Measurements from ENCODE around the gene ADRA1B.

ADRA1B gene

GRCh38 chr5:159976921-159977320 is 60.6 kb downstream of the ADRA1B start:
- no peaks in the 10 kb centered on the region for H3K36me3 ChIP-seq (ENCODE audit: control insufficient read depth, insufficient read depth, low read length)
- H3K4me2 ChIP-seq (ENCODE audit: low read length), result no peak overlapping the region
- H3K9ac ChIP-seq, result no peak overlapping the region
- no peak overlapping the region for H2AFZ ChIP-seq
- TF ChIP-seq, protein P1, sequence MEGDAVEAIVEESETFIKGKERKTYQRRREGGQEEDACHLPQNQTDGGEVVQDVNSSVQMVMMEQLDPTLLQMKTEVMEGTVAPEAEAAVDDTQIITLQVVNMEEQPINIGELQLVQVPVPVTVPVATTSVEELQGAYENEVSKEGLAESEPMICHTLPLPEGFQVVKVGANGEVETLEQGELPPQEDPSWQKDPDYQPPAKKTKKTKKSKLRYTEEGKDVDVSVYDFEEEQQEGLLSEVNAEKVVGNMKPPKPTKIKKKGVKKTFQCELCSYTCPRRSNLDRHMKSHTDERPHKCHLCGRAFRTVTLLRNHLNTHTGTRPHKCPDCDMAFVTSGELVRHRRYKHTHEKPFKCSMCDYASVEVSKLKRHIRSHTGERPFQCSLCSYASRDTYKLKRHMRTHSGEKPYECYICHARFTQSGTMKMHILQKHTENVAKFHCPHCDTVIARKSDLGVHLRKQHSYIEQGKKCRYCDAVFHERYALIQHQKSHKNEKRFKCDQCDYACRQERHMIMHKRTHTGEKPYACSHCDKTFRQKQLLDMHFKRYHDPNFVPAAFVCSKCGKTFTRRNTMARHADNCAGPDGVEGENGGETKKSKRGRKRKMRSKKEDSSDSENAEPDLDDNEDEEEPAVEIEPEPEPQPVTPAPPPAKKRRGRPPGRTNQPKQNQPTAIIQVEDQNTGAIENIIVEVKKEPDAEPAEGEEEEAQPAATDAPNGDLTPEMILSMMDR (IDR thresholded peaks at IDR 0.05), result no peak
- H3K27me3 ChIP-seq (ENCODE audit: control insufficient read depth, insufficient read depth, low read length), result no peaks in the 10 kb centered on the region
- H3K27ac ChIP-seq, result no peak overlapping the region
- no peak overlapping the region for H3K4me3 ChIP-seq (ENCODE audit: low read depth, low read length)
- H3K79me2 ChIP-seq, result no peaks in the 10 kb centered on the region
- no peaks in the 10 kb centered on the region for H3K9me3 ChIP-seq (ENCODE audit: control insufficient read depth, low read length)
- H3K4me1 ChIP-seq, result no peaks in the 10 kb centered on the region

DNA sequence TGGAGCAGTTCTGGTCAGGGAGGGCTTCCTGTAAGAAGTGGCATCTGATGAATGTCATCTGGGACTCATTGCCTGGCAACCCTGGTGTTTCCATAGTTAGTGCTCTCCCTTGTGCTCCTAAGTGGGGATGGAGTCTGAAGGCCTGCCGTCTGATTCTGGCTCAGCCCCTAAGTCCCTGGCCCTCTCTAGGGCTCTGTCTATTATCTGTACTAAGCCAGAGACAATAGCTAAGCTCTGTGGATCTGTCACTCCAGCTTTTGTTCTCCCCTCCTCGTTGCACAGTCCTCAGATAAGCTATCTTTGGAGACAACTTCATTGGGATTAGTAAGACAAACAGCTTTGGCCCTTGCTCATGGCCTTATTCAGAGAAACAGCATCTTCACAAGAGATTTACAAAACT is 62.1 kb downstream of the ADRA1B start:
- TF ChIP-seq, protein P1 (IDR thresholded peaks at IDR 0.05), result no peak
- H3K27ac ChIP-seq, result no peak overlapping the region
- no peak overlapping the region for H3K4me2 ChIP-seq (ENCODE audit: low read length)
- no peaks in the 10 kb centered on the region for H3K79me2 ChIP-seq
- no peaks in the 10 kb centered on the region for H3K9me3 ChIP-seq (ENCODE audit: control insufficient read depth, low read length)
- H2AFZ ChIP-seq, result no peak overlapping the region
- no peaks in the 10 kb centered on the region for H3K36me3 ChIP-seq (ENCODE audit: control insufficient read depth, insufficient read depth, low read length)
- H3K9ac ChIP-seq, result no peak overlapping the region
- no peaks in the 10 kb centered on the region for H3K27me3 ChIP-seq (ENCODE audit: control insufficient read depth, insufficient read depth, low read length)
- no peak overlapping the region for H3K4me3 ChIP-seq (ENCODE audit: low read depth, low read length)
- H3K4me1 ChIP-seq, result no peaks in the 10 kb centered on the region

- Histone ChIP-seq H3K79me2 (no peaks in the 10 kb centered on the region), H3K9me3 (ENCODE audit: control insufficient read depth, low read length) (no peaks in the 10 kb centered on the region), H2AFZ (no peak overlapping the region), H3K27me3 (ENCODE audit: control insufficient read depth, insufficient read depth, low read length) (no peaks in the 10 kb centered on the region), H3K36me3 (ENCODE audit: control insufficient read depth, insufficient read depth, low read length) (no peaks in the 10 kb centered on the region), H3K4me1 (no peaks in the 10 kb centered on the region), H3K27ac (no peak overlapping the region), H3K9ac (no peak overlapping the region), H3K4me3 (ENCODE audit: low read depth, low read length) (no peak overlapping the region), H3K4me2 (ENCODE audit: low read length) (no peak overlapping the region)
- TF ChIP-seq, protein P1 (IDR thresholded peaks at IDR 0.05), result no peak
These were observed 66.3 kb downstream of the ADRA1B start for GRCh38 chr5:159982421-159983173.

DNA sequence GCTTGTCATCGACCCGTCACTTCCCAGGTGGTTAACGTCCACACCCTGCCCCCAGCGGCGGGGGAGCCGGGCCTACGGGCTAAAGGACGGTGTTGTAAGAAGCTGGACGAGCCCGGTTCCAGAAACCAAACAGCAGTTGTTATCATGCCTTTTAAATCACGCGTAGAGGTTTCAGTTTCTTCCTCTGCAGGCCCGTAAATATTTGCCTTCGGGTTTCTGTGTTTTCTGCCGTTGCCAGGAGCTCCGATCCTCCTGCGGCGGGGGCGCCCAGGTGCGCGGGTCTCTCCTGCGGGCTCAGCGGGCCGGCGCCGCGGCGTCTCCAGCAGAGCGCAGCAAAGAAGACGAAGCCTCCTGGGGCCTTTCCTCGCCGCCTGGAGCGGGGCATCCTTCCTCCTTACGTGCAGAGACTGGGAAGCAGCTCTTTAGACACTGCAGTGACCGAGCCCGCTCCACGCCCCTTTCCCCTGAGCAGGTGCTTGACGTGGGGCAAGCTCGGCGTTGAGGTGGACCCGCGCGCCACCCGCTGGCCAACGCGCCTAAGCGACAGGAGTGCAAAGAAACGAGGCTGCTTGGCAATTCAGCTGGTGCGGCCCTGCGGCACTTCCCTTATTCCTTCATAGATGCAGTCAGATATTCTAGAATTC is 70.9 kb downstream of the ADRA1B start:
- H3K36me3 ChIP-seq (ENCODE audit: control insufficient read depth, insufficient read depth, low read length), result no peaks in the 10 kb centered on the region
- TF ChIP-seq, protein P1 (IDR thresholded peaks at IDR 0.05), result peak; percentile 80
- H3K4me2 ChIP-seq (ENCODE audit: low read length), result peak overlapping the region; percentile 58
- peak overlapping the region; percentile 66 for H3K27ac ChIP-seq
- H3K4me1 ChIP-seq, result no peaks in the 10 kb centered on the region
- H3K4me3 ChIP-seq (ENCODE audit: low read depth, low read length), result peak overlapping the region; percentile 42
- H2AFZ ChIP-seq, result peak overlapping the region; percentile 84
- H3K27me3 ChIP-seq (ENCODE audit: control insufficient read depth, insufficient read depth, low read length), result no peaks in the 10 kb centered on the region
- no peak overlapping the region for H3K9ac ChIP-seq
- no peaks in the 10 kb centered on the region for H3K79me2 ChIP-seq
- H3K9me3 ChIP-seq (ENCODE audit: control insufficient read depth, low read length), result no peaks in the 10 kb centered on the region
